ENCODE measurements around the gene ZNF385B.

- TF ChIP-seq ZNF843 (tag by site-specific recombination; IDR thresholded peaks at IDR 0.05) (no peak), CTCF (tag by site-specific recombination; IDR thresholded peaks at IDR 0.05) (no peak), REST (tag by site-specific recombination; IDR thresholded peaks at IDR 0.05) (no peak), ELK4 (IDR thresholded peaks at IDR 0.05; ENCODE audit: borderline replicate concordance, low read depth, low read length) (no peak)
Measured at GRCh38 chr2:179455824-179456223, 405.6 kb downstream of the ZNF385B start.
